ENCODE data around the gene GBF1. TPM values are rescaled to one million over a fixed set of nuclear protein-coding genes. Genes with fewer than 3 reads are reported as not detected.

Gene GBF1
- total and polyA plus RNA-seq, 2 of the 13 experiments (the other 11 are each of a cell fraction or from before 2014, with no cell fraction given), result 17.1 to 21.9 TPM

DNA sequence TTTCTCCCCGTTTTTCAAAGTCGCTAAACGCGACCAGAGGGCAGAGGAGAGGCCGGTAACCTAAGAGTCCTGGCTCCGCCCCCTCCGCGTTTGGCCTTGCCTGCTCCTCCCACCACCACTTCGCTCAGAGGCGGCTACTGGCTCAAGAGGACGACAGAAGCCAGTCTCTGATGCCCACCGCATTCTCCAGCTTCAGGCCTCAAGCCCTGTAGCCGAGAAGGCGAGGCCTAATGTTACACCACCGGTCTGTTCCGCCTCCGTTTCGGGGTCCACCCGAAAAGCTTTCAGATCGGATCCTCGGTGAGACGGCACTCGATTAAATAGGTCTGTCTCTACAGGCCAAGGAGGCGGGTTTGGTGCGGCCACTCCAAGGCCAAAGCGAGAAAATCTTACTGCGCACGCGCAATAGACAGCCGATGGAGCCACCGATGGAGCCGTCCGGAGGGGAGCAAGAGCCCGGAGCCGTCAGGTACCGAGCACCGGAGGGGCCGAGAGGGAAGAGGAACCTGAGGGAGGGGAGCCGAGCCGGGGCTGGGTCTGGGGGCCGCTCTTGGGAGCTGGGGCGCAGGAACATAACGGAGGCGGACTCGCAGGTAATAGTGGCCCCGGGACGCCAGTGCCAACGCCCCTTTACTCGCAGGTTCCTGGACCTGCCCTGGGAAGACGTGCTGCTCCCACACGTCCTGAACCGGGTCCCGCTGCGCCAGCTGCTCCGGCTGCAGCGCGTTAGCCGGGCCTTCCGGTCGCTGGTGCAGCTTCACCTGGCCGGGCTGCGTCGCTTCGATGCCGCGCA lies 175.6 kb downstream of the GBF1 start, which contains the start of gene FBXL15 (continued):
- peak; percentile 74; the same call in 1 of the 2 replicates for TF ChIP-seq ZNF296 (CRISPR knock-in tag; conservative IDR thresholded peaks at IDR 0.05)
- TF ChIP-seq ZNF672 (CRISPR knock-in tag; IDR thresholded peaks at IDR 0.05), result no peak
- no peak for TF ChIP-seq ZNF136 (CRISPR knock-in tag; IDR thresholded peaks at IDR 0.05; ENCODE audit: low read depth)
- no peak for TF ChIP-seq ZNF569 (CRISPR knock-in tag; IDR thresholded peaks at IDR 0.05; ENCODE audit: borderline replicate concordance)
- TF ChIP-seq ZNF441 (CRISPR knock-in tag; IDR thresholded peaks at IDR 0.05; ENCODE audit: borderline replicate concordance), result no peak
- TF ChIP-seq, protein P1, sequence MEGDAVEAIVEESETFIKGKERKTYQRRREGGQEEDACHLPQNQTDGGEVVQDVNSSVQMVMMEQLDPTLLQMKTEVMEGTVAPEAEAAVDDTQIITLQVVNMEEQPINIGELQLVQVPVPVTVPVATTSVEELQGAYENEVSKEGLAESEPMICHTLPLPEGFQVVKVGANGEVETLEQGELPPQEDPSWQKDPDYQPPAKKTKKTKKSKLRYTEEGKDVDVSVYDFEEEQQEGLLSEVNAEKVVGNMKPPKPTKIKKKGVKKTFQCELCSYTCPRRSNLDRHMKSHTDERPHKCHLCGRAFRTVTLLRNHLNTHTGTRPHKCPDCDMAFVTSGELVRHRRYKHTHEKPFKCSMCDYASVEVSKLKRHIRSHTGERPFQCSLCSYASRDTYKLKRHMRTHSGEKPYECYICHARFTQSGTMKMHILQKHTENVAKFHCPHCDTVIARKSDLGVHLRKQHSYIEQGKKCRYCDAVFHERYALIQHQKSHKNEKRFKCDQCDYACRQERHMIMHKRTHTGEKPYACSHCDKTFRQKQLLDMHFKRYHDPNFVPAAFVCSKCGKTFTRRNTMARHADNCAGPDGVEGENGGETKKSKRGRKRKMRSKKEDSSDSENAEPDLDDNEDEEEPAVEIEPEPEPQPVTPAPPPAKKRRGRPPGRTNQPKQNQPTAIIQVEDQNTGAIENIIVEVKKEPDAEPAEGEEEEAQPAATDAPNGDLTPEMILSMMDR (CRISPR knock-in tag; IDR thresholded peaks at IDR 0.05), result no peak
- TF ChIP-seq ZNF367 (CRISPR knock-in tag; IDR thresholded peaks at IDR 0.05; ENCODE audit: borderline replicate concordance), result 0 out of 2 replicates have a peak, but pooled peaks have one; percentile 12
- TF ChIP-seq MED8 (CRISPR knock-in tag; IDR thresholded peaks at IDR 0.05; ENCODE audit: insufficient replicate concordance), result peak; percentile 1
- no peak for TF ChIP-seq ZNF549 (CRISPR knock-in tag; IDR thresholded peaks at IDR 0.05)
- TF ChIP-seq, protein P2, sequence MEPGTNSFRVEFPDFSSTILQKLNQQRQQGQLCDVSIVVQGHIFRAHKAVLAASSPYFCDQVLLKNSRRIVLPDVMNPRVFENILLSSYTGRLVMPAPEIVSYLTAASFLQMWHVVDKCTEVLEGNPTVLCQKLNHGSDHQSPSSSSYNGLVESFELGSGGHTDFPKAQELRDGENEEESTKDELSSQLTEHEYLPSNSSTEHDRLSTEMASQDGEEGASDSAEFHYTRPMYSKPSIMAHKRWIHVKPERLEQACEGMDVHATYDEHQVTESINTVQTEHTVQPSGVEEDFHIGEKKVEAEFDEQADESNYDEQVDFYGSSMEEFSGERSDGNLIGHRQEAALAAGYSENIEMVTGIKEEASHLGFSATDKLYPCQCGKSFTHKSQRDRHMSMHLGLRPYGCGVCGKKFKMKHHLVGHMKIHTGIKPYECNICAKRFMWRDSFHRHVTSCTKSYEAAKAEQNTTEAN (CRISPR knock-in tag; conservative IDR thresholded peaks at IDR 0.05), result no peak
- TF ChIP-seq MAFK (conservative IDR thresholded peaks at IDR 0.05 in 1 of 2, IDR thresholded peaks at IDR 0.05 in 1 of 2; ENCODE audit: low read length in 2 of 2), result no peak
- no peak; the same call in 1 of the 2 replicates for TF ChIP-seq CHD2 (IDR thresholded peaks at IDR 0.05; ENCODE audit: low read depth, low read length)
- TF ChIP-seq FOXO1 (CRISPR knock-in tag; IDR thresholded peaks at IDR 0.05), result no peak; the same call in 1 of the 2 replicates
- no peak for TF ChIP-seq ZSCAN9 (CRISPR knock-in tag; IDR thresholded peaks at IDR 0.05; ENCODE audit: borderline replicate concordance)
- peak; percentile 80 for TF ChIP-seq SPEN (CRISPR knock-in tag; IDR thresholded peaks at IDR 0.05; ENCODE audit: low read depth)
- peak; percentile 81; the same call in 1 of the 2 replicates for TF ChIP-seq NR2C2 (CRISPR knock-in tag; IDR thresholded peaks at IDR 0.05; ENCODE audit: borderline replicate concordance)
- 0 out of 4 replicates have a peak, but pooled peaks have one; percentile 24 to 30 for TF ChIP-seq EP300 (IDR thresholded peaks at IDR 0.05; ENCODE audit: low read depth in 2 of 2, low read length in 2 of 2)
- TF ChIP-seq EP300 (CRISPR knock-in tag; IDR thresholded peaks at IDR 0.05; ENCODE audit: borderline replicate concordance), result peak; percentile 39; the same call in 1 of the 2 replicates
- TF ChIP-seq, protein P3, sequence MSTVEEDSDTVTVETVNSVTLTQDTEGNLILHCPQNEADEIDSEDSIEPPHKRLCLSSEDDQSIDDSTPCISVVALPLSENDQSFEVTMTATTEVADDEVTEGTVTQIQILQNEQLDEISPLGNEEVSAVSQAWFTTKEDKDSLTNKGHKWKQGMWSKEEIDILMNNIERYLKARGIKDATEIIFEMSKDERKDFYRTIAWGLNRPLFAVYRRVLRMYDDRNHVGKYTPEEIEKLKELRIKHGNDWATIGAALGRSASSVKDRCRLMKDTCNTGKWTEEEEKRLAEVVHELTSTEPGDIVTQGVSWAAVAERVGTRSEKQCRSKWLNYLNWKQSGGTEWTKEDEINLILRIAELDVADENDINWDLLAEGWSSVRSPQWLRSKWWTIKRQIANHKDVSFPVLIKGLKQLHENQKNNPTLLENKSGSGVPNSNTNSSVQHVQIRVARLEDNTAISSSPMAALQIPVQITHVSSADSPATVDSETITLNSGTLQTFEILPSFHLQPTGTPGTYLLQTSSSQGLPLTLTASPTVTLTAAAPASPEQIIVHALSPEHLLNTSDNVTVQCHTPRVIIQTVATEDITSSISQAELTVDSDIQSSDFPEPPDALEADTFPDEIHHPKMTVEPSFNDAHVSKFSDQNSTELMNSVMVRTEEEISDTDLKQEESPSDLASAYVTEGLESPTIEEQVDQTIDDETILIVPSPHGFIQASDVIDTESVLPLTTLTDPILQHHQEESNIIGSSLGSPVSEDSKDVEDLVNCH (CRISPR knock-in tag; IDR thresholded peaks at IDR 0.05), result no peak
- no peak for TF ChIP-seq TCF12 (IDR thresholded peaks at IDR 0.05)
- TF ChIP-seq TCF12 (CRISPR knock-in tag; IDR thresholded peaks at IDR 0.05), result no peak
- no peak for TF ChIP-seq ATAD3A (CRISPR knock-in tag; IDR thresholded peaks at IDR 0.05)
- TF ChIP-seq ZFP62 (CRISPR knock-in tag; IDR thresholded peaks at IDR 0.05), result no peak
- TF ChIP-seq NFIB (CRISPR knock-in tag; IDR thresholded peaks at IDR 0.05; ENCODE audit: borderline replicate concordance), result no peak
- peak; percentile 91 for TF ChIP-seq ZNF331 (CRISPR knock-in tag; IDR thresholded peaks at IDR 0.05)
- no peak for TF ChIP-seq ZNF138 (CRISPR knock-in tag; IDR thresholded peaks at IDR 0.05; ENCODE audit: low read depth)
